Calu3 (cell line): Measurements from ENCODE around the gene FLRT1. TPM values are rescaled to one million over a fixed set of nuclear protein-coding genes. Genes with fewer than 3 reads are reported as not detected.
A peak's percentile ranks its signal among the peaks of the same experiment; 100 is the strongest.

Experiments
- BruUV-seq: library from RNA; stranded (reverse); fragments of 400-500 nt; replicated peaks from 2 replicates; lab custom pipeline; 2021; lab: Mats Ljungman, UMichigan
- CTCF ChIA-PET: fragments of 300-600 bp; sonication (Branson Sonifier 250); formaldehyde crosslinking; loops from one replicate; lab custom pipeline; 2022; ENCODE audit warnings: antibody characterized with exemption; lab: Charles Lee
- DNase-seq: peaks from one replicate; pipeline ENCODE4 v3.0.0; 2022
- H3K27ac Mint-ChIP-seq: one replicate; pipeline ENCODE4 v1.8.0; 2022; ENCODE audit warnings: mixed read lengths; ENCODE audit not compliant: unreplicated experiment
- H3K27me3 Mint-ChIP-seq: one replicate; pipeline ENCODE4 v1.8.0; 2022; ENCODE audit warnings: mixed read lengths; ENCODE audit not compliant: unreplicated experiment
- H3K36me3 Mint-ChIP-seq: one replicate; pipeline ENCODE4 v1.8.0; 2022; ENCODE audit warnings: mild to moderate bottlenecking, moderate library complexity, mixed read lengths; ENCODE audit not compliant: insufficient read depth, unreplicated experiment
- H3K4me1 Mint-ChIP-seq: one replicate; pipeline ENCODE4 v1.8.0; 2022; ENCODE audit warnings: mild to moderate bottlenecking, low read depth, mixed read lengths; ENCODE audit not compliant: unreplicated experiment
- H3K4me3 Mint-ChIP-seq: one replicate; pipeline ENCODE4 v1.8.0; 2022; ENCODE audit warnings: mild to moderate bottlenecking, low read depth, moderate library complexity, mixed read lengths; ENCODE audit not compliant: unreplicated experiment
- H3K9me3 Mint-ChIP-seq: one replicate; pipeline ENCODE4 v1.8.0; 2022; ENCODE audit warnings: low read depth, mixed read lengths; ENCODE audit not compliant: unreplicated experiment
- CTCF ChIP-seq: fragments of 200-600 bp; IDR thresholded peaks from one replicate; pipeline ENCODE4 v1.8.0; 2022; ENCODE audit warnings: antibody characterized with exemption; ENCODE audit not compliant: unreplicated experiment
- intact Hi-C: fragments of 100-400 bp; cut with micrococcal nuclease; formaldehyde crosslinking; loops from one replicate; pipeline ENCODE4 v1.10.0; 2022; ENCODE audit not compliant: unreplicated experiment
- total RNA-seq: library from RNA; stranded (reverse); gene quantifications from 2 replicates; pipeline ENCODE4 v1.2.3, GENCODE V29; 2022

The FLRT1 gene
- total RNA-seq, 1 experiment from 2014 or later: 0.09 TPM

GRCh38 chr11:64039012-64039665, 3.4 kb downstream of the FLRT1 start:
- H3K36me3 Mint-ChIP-seq: peaks cover 5% of the 10 kb centered on the region
- intact Hi-C loops: no loop called here
- no peak for DNase-seq
- H3K4me1 Mint-ChIP-seq: no peaks in the 10 kb centered on the region
- peaks cover 17% of the 10 kb centered on the region for H3K27me3 Mint-ChIP-seq
- H3K9me3 Mint-ChIP-seq: no peaks in the 10 kb centered on the region
- TF ChIP-seq CTCF: no peak
- no peak overlapping the region for H3K4me3 Mint-ChIP-seq
- H3K27ac Mint-ChIP-seq: no peak overlapping the region
- BruUV-seq: no TSS peak
- CTCF ChIA-PET: no interaction called here

GRCh38 chr11:64040684-64041322, 5.1 kb downstream of the FLRT1 start:
- BruUV-seq: no TSS peak
- peak; percentile 70 for DNase-seq
- TF ChIP-seq CTCF: peak; percentile 46
- H3K4me1 Mint-ChIP-seq: no peaks in the 10 kb centered on the region
- no peaks in the 10 kb centered on the region for H3K36me3 Mint-ChIP-seq
- H3K27me3 Mint-ChIP-seq: peaks cover under 1% of the 10 kb centered on the region
- no peak overlapping the region for H3K27ac Mint-ChIP-seq
- CTCF ChIA-PET: interaction anchor here (0.6 to 1.1 kb wide), 4 partner anchors 53 to 445 kb away, joined by 3 to 4 read pairs (median 4); no protein-coding TSS in a partner anchor
- no peak overlapping the region for H3K4me3 Mint-ChIP-seq
- no peaks in the 10 kb centered on the region for H3K9me3 Mint-ChIP-seq
- intact Hi-C loops: loop anchor here (10.0 kb wide), 1 partner anchor 104 kb away; no protein-coding TSS in a partner anchor

- H3K4me3 Mint-ChIP-seq: no peak overlapping the region
- H3K27me3 Mint-ChIP-seq: no peaks in the 10 kb centered on the region
- DNase-seq: no peak
- no peak for TF ChIP-seq CTCF
- BruUV-seq: no TSS peak
- H3K9me3 Mint-ChIP-seq: no peaks in the 10 kb centered on the region
- no peak overlapping the region for H3K27ac Mint-ChIP-seq
- intact Hi-C loops: loop anchor here (10.0 kb wide), 1 partner anchor 103 kb away; no protein-coding TSS in a partner anchor
- CTCF ChIA-PET: no interaction called here
- H3K36me3 Mint-ChIP-seq: no peaks in the 10 kb centered on the region
- H3K4me1 Mint-ChIP-seq: no peaks in the 10 kb centered on the region
These were observed 6.1 kb downstream of the FLRT1 start for GRCh38 chr11:64041846-64042245.

- Mint-ChIP-seq H3K36me3 (no peaks in the 10 kb centered on the region), H3K4me1 (no peaks in the 10 kb centered on the region), H3K27ac (no peak overlapping the region), H3K4me3 (no peak overlapping the region), H3K27me3 (no peaks in the 10 kb centered on the region), H3K9me3 (no peaks in the 10 kb centered on the region)
- BruUV-seq: no TSS peak
- intact Hi-C loops: loop anchor here (10.0 kb wide), 1 partner anchor 102 kb away; no protein-coding TSS in a partner anchor
- no peak for TF ChIP-seq CTCF
- DNase-seq: no peak
- CTCF ChIA-PET: no interaction called here
These were observed 6.6 kb downstream of the FLRT1 start for GRCh38 chr11:64042301-64042700.
